GM19467 (cell line): ENCODE data around the gene MMP24OS.
"Not testable (repeated sequence)": the region's sequence is repeated elsewhere in the genome, so short reads cannot be mapped to it uniquely, and the experiment has no call there.

Experiments
- ATAC-seq: cut with Tn5 transposase; IDR thresholded peaks from one replicate; pipeline ENCODE4 v1.9.1; 2021; ENCODE audit warnings: mild to moderate bottlenecking, moderate library complexity; ENCODE audit not compliant: unreplicated experiment

Gene MMP24OS

DNA sequence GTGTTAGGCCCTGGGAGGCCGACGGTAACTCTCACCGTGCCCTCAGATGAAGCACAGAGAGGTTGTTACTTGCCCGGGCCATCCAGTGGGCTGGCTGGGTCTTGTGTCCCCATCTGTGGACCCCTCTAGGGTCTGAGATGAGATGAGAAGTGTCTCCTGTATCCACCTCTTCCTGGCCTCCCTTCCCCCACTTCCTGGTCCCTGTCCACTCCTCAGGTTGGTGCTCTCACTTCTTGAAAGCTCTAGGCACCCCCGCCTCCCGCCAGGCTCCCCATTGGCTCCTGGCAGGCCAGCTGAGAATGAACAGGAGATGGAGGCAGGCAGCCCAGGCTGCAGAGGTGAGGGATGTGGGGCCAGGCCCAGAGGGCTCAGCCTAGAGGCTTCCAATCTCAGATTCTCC lies 1.5 kb downstream of the MMP24OS start:
- no peak for ATAC-seq

DNA sequence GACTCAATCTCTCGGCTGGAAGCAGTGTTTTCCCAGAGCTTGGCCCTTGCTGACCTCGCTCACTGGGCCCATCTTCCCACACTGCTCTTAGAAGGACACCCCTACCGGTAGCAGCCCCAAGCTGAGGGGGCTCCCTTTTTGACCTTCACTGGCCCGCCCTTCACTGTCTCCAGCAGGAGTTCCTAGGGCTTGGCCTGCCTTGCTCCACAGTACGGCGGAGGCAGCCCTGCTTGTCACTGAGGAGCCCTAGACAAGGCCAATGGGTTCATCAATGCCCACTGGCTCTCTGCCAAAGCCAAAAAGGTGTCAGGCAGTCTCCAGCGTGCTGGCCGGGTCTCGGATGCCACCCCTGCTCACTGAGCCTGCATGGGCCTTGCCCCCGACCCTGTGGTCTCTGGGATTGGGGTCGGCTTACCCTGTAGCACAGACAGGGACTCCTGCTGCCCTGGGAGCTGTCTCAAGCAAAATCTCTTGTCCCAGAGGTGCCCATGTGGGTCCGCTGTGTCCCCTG lies 2.1 kb downstream of the MMP24OS start:
- ATAC-seq: no peak

DNA sequence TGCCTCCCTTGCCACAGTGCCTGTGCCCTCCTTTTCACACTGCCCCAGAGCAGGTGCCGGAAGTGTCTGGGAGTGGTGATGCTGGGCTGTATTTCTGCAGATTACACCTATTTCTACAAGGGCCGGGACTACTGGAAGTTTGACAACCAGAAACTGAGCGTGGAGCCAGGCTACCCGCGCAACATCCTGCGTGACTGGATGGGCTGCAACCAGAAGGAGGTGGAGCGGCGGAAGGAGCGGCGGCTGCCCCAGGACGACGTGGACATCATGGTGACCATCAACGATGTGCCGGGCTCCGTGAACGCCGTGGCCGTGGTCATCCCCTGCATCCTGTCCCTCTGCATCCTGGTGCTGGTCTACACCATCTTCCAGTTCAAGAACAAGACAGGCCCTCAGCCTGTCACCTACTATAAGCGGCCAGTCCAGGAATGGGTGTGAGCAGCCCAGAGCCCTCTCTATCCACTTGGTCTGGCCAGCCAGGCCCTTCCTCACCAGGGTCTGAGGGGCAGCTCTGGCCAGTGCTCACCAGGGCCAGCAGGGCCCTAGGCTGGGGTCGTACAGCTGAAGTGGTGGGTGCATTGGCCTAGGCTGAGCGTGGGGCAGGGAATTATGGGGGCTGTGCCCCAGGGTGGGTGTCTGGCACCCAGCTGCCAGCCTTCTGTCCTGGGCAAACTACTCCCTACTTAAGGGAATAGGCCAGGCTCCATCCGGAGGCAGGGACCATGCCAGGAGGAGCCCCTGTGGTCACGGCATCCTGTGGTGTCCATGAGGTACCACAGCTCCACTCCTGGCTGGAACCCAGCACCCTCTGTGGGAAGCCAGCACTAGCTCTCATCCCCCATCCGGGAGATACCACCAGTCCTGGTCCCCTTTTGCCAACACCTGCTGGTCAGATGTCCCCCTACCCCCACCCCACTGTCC lies 3.5 kb downstream of the MMP24OS start:
- no peak for ATAC-seq

DNA sequence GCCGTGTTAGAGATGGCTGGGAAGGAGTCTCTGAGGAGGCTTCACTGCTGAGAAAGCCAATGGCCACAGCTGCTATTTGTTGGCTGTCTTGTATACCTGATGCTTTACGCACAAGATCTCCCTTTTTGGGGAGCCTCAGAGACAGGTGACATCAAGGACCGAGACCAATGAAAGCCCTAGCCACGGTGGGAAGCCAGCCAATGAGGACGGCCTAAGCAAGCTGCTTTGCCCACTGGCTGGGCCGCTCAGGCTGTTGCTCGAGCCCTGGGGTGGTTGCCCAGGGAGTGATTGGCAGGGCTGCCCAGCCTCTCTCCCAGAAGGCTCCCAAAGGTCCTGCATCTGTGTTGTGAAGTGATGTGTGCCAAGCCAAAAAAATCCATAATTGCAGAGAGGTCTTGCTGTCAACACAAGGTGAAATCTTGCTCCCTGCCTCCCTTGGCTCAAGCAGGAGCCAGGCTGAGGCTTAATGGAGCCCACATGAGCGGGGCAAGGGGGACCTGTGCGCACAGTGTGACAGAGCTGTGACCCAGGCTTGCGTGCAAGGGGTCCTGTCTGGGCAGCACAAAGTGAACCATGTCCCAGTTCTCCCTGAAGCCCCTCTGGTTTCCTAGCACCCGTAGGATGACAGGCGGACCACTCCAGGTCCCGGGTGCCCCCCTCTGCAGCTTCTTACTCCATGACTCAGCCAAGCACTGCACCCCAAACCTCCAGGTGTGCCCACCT lies 4.3 kb downstream of the MMP24OS start:
- ATAC-seq: no peak

DNA sequence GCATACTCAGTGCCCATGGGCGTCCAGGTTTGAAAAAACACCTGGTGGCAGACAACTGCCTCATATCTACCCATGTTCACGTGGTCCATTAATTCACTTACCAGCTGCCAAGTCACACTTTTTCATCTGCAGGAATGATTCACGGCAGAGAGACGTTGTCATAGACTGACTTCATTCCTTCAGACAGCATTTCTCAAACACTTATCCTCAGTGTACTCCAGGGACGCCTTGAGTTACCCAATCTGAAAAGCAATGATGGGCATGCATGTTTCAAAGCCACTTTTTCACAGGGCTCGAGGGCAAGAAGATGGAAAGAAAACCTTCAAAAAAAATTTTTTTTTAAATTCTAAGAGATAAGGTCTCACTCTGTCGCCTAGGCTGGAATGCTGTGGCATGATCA lies 6.0 kb downstream of the MMP24OS start:
- ATAC-seq: no peak

DNA sequence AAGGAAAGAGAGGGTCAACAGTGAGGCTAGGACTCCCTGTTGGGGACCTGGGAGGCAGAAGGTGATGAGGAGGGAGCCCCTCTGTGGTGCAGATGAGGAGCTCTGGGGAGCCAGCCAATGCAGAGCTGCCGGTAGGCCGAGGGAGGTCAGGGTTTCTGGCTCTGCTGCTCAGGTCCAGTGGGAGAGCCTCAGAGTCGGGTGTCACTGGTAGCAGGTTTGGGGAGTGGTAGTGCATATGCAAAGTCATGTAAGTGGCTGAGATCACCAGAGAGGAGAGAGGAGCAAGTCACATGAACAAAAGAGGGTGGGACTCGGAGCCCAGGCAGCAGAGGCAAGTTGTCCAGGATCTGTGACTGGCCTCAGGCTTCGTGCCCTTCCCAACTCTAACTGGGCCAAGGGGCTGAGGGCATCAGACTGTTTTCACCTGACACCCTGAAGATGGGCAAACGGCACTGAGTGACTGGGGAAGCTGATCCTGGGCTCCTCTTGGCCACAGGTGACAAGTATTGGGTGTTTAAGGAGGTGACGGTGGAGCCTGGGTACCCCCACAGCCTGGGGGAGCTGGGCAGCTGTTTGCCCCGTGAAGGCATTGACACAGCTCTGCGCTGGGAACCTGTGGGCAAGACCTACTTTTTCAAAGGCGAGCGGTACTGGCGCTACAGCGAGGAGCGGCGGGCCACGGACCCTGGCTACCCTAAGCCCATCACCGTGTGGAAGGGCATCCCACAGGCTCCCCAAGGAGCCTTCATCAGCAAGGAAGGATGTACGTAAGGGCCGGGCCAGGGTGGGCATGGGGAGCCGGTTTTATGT lies 6.6 kb downstream of the MMP24OS start:
- no peak for ATAC-seq

DNA sequence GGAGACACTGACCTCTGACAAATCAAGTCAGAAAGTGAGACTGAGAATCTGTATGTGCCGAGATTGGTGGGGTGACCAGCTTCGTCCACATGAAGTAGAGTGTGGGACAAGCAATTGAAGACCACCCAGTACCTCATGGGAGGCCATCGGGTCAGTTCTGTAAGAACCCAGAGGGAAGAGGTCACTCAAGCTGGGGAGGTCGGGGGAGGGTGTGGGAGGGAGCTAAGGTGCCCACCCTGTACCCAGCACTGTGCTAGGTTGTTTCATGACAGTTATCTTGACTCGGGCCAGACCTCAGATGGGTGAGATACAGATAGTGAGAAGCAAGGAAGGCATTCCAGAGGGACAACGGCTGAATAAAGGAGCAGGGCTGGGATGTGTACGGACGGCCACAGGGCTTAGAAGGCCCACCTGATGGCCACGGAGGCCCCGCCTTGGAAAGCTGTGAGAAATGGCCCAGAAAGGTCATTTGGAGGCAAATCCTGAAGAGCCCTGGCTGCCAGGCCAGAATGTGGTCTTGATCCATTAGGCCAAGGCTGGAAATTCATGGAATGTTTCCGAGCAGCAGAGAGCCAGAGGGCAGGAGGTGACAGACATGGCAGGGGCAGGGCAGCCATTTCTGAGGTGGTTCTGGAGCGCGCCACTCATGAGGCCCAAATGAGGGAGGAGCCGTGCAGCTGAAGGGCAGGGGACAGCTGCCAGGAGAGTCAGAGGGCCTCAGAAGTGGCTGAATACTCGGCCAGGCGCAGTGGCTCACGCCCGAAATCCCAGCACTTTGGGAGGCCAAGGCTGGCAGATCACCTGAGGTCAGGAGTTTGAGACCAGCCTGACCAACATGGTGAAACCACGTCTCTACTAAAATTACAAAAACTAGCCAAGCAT lies 7.7 kb downstream of the MMP24OS start:
- no peak for ATAC-seq

DNA sequence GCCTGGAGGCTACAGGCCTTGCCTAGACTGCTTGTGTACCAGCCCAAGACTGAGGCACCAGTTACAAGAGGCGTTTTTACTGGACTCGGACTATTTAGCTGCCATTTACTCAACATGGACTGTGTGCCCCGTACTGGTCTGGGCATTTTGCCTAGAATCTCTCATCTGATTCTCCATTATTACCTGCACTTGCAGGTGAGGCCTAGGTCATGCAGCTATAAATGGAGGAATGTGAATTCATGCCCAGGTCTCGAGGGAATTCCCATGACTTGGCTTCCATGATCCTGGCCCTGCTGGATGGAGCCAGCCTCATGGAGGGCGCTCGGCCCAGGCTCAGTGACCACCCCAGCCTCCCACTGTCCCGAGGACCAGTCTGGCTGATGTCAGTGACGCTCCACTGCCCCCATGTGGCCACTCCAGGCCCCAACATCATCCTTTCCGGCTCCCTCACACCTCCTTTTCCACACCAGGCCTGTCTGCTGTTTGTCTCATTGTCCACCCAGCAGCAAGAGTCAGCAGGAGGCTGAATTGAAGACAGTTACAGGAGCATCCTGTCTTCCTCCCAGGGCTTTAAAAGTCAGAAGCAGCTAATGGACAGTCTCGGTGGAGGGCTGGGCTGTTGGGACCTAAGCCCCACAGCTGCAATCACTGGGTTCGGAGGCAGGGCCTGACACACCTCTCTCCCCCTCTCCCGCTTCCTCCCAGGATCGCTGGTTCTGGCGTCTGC lies 8.7 kb downstream of the MMP24OS start:
- no peak for ATAC-seq

DNA sequence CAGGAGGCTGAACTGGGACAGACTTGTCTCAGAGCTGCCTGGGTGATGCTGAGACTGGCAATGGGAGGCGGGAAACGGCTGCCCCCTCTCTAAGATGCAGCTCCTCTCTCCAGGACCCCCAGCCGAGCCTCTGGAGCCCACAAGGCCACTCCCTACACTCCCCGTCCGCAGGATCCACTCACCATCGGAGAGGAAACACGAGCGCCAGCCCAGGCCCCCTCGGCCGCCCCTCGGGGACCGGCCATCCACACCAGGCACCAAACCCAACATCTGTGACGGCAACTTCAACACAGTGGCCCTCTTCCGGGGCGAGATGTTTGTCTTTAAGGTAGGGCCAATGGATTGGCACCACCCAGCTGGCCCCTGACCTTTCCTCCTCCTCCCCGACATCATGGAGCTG lies 10.8 kb downstream of the MMP24OS start:
- ATAC-seq: no peak

DNA sequence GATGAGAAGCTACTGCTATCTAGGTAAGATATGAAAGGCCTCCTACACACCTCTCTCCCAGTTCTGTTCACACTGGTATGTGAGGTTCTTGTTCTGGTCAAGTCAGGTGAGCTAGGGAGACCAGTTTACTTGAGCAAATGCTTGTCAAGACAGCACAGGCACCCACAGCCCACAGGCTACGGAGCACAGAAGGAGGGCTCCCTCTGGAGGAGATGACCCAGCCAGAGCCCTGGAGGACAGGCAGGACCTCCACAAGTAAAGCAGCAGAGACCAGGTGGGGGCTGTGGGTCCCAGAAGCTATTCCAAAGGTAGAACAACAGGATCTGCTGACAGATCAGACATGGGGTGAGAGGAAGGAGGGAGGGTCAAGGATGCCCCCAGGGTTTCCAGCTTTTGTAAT lies 13.2 kb downstream of the MMP24OS start:
- no peak for ATAC-seq

DNA sequence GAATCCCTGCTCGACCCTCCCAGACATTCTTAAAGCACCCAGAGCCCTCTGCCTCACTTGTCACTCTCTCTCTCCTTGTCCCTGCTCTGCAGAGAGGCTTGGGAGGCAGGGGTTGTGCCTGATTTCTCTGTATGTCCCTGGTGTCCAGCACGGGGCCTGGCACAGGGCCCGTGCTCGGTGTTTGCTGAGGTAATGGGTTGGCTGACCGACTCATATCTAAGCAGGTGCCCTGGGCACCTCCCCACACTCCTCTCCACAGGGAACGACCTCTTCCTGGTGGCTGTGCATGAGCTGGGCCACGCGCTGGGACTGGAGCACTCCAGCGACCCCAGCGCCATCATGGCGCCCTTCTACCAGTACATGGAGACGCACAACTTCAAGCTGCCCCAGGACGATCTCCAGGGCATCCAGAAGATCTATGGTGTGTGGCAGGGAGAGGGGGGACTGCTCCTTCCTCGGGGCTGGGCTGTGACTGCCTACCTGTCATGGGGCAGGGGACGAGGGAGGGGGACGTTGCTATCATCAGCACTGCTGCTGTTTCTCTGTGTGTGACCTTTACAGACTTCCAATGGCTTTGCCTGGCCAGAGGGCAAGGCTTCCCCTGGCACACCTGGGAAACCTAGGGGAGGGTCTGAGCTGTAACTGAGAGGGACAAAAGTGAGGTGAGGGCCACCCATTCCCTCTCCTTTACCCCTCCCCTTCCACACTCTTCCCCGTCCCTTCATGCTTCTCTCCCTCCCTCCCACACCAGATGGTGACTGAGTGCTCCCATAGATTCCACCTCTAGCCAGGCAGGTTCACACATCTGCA lies 14.2 kb downstream of the MMP24OS start:
- no peak for ATAC-seq

DNA sequence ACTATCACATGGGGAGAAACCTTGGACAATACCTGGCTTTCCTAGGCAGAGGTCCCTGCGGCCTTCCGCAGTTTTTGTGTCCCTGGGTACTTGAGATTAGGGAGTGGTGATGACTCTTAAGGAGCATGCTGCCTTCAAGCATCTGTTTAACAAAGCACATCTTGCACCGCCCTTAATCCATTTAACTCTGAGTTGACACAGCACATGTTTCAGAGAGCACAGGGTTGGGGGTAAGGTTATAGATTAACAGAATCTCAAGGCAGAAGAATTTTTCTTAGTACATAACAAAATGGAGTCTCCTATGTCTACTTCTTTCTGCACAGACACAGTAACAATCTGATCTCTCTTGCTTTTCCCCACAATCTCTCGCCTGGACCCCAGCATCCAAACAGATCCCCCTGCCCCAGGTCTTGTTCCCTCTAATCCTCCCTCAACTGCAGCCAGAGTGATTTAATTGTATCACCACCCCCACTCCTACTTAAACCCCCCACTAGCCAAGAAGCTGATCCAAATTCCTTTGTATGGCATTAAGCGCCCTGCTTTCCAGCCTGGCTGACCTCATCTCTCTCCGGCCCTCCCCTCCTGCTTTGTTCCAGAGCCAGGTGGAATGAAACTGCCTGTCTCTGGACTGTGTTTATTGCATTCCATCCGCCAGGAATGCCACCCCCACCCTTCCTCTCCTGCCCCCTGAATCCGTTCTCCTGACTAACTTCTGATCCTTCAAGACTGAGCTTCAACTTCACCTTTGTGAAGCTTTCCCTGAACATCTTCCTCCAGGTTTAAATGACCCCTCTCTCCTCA lies 15.0 kb downstream of the MMP24OS start:
- ATAC-seq: not testable (repeated sequence)

DNA sequence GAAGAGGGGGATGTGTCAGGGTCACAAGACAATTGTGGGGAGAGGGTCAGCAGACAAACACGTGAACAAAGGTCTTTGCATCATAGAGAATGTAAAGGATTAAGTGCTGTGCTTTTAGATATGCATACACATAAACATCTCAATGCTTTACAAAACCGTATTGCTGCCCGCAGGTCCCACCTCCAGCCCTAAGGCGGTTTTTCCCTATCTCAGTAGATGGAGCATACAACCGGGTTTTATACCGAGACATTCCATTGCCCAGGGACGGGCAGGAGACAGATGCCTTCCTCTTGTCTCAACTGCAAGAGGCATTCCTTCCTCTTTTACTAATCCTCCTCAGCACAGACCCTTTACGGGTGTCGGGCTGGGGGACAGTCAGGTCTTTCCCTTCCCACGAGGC lies 15.6 kb downstream of the MMP24OS start:
- ATAC-seq: not testable (repeated sequence)

DNA sequence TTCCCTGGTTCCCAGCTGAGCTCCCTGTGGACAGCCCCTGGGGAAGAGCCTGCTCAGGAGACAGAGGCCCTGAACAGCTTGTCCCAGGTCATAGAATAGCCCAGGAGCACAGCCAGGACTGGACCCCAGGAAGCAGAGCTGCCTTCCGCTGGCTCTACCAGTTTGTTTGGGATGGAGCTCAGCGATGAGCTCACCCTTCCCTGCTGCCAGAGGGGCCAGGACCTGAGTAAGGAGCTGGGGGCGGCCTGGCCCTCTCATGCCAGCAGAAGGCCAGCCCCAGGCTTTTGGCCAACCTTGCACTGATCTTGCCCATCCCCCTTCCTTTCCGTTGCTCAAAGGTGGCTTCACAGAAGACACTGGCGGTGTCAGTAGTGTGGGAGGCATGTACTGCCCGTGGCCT lies 17.5 kb downstream of the MMP24OS start:
- no peak for ATAC-seq

DNA sequence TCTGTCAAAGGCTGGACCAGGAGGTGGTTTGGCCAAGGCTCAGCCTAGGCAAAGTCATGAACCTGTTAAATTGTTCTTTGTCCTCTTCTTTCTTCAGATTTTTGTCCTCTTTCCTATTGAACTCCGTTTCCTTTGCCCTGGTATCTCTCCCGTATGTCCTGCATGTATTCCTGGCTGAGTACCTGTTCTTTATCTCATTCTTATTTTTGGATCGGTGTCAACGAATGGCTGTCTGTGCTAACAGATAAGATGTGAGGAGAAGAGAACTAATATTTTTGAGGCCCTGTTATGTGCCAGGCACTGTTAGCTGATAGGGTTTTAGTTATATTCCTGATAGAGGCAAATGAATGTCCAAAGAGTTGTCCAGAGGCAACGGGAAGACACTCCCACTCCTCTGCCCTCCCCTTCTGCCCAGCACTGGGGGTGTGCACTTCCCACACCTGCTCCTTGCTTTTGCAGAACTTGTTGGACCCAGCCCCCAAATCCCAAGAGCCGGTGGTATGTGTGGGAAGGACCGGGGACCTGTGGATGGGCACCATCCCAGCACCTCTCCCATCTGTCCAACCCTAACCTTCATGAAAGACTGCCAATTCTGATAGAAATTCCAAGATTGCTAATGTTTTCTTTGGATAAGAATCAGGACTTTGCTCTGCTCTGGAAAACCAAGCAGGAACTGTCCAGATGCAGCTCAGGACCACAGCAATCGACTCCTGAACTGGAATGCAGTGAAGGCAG lies 20.6 kb downstream of the MMP24OS start:
- ATAC-seq: no peak

DNA sequence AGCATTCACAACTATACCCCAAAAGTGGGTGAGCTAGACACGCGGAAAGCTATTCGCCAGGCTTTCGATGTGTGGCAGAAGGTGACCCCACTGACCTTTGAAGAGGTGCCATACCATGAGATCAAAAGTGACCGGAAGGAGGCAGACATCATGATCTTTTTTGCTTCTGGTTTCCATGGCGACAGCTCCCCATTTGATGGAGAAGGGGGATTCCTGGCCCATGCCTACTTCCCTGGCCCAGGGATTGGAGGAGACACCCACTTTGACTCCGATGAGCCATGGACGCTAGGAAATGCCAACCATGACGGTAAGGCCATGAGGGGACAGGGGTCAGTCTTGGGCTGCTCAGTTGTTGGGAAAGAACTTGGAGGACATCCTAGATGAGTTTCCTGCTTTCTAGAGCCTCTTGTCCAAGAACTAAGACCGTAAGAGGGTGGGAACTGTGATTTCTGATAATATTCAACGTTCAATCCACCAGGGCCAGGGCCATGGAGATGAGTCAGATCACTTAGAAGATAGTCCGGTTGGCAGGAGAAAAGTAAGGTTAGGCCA lies 23.4 kb downstream of the MMP24OS start:
- no peak for ATAC-seq

DNA sequence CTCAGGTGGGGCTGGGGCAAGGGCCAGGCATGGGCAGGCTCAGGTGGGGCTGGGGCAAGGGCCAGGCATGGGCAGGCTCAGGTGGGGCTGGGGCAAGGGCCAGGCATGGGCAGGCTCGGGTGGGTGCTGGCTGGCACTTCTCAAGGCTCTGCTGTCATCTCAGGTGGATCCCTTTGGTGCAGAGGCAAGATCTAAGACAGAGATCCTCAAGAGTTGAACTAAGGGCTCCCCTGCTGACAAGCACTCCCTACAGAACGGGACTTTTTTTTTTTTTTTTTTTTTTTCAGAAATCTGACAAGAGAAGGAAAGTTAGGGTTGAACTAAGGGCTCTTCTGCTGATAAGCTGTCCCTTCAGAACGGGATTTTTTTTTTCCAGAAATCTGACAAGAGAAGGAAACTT lies 24.9 kb downstream of the MMP24OS start:
- no peak for ATAC-seq
